PC-3 (cell line): ENCODE measurements around the gene CNIH2. TPM values are rescaled to one million over a fixed set of nuclear protein-coding genes. Genes with fewer than 3 reads are reported as not detected.
"Not testable (repeated sequence)": the region's sequence is repeated elsewhere in the genome, so short reads cannot be mapped to it uniquely, and the experiment has no call there.

Experiments used
- ATAC-seq: fragments of 200-7000 bp; cut with Tn5 transposase; 2 replicates; pipeline ENCODE4 v1.9.1; 2020; ENCODE audit warnings: mild to moderate bottlenecking, moderate library complexity
- BruUV-seq: library from RNA; stranded (reverse); fragments of 400-500 nt; replicated peaks from 2 replicates; lab custom pipeline; 2021; lab: Mats Ljungman, UMichigan
- CTCF ChIA-PET: fragments of 300-600 bp; sonication (Branson Sonifier 250); formaldehyde crosslinking; loops from one replicate; lab custom pipeline; 2022; ENCODE audit warnings: antibody characterized with exemption; lab: Charles Lee
- POLR2A ChIA-PET: fragments of 300-600 bp; sonication (Branson Sonifier 250); formaldehyde crosslinking; loops from one replicate; lab custom pipeline; 2022; ENCODE audit warnings: antibody characterized with exemption; ENCODE audit not compliant: unreplicated experiment; lab: Charles Lee
- DNase-seq: peaks from one replicate; pipeline ENCODE4 v3.0.0-alpha.2; 2015
- H2AFZ ChIP-seq: fragments of 300-600 bp; sonication (generic); 2 replicates; pipeline ENCODE4 v1.6.0; 2016; ENCODE audit warnings: antibody characterized with exemption, low read length
- H3F3A ChIP-seq: fragments of 300-600 bp; sonication (generic); one replicate; pipeline ENCODE4 v1.6.0; 2017; ENCODE audit warnings: antibody characterized with exemption, low read length, control low read depth, mild to moderate bottlenecking; ENCODE audit not compliant: unreplicated experiment
- H3K27ac ChIP-seq: fragments of 300-600 bp; sonication (generic); 2 replicates; pipeline ENCODE4 v1.5.1; 2016; ENCODE audit warnings: mild to moderate bottlenecking, low read length
- H3K27me3 ChIP-seq: fragments of 300-600 bp; sonication (generic); 2 replicates; pipeline ENCODE4 v1.6.1; 2016; ENCODE audit warnings: low read length, mixed read lengths
- H3K36me3 ChIP-seq: fragments of 300-600 bp; sonication (generic); 2 replicates; pipeline ENCODE4 v1.6.1; 2016; ENCODE audit warnings: low read depth, mixed run types, low read length, mixed read lengths
- H3K4me1 ChIP-seq: fragments of 300-600 bp; sonication (generic); 2 replicates; pipeline ENCODE4 v1.5.1; 2016; ENCODE audit warnings: low read length; ENCODE audit not compliant: insufficient read depth
- H3K4me2 ChIP-seq: fragments of 300-600 bp; sonication (generic); 2 replicates; pipeline ENCODE4 v1.6.0; 2016; ENCODE audit warnings: low read length
- H3K4me3 ChIP-seq: fragments of 300-600 bp; sonication (generic); 2 replicates; pipeline ENCODE4 v1.5.1; 2016; ENCODE audit warnings: mild to moderate bottlenecking, low read length, mixed read lengths
- H3K79me2 ChIP-seq: fragments of 300-600 bp; sonication (generic); 2 replicates; pipeline ENCODE4 v1.6.1; 2017; ENCODE audit warnings: low read length, mixed read lengths
- H3K9ac ChIP-seq: fragments of 300-600 bp; sonication (generic); 2 replicates; pipeline ENCODE4 v1.6.0; 2016; ENCODE audit warnings: mild to moderate bottlenecking, low read length
- H3K9me2 ChIP-seq: fragments of 300-600 bp; sonication (generic); replicated peaks from 2 replicates; pipeline ENCODE4 v1.6.1; 2016; ENCODE audit warnings: mixed run types, low read length, mixed read lengths
- H3K9me3 ChIP-seq: fragments of 300-600 bp; sonication (generic); 2 replicates; pipeline ENCODE4 v1.6.1; 2016; ENCODE audit warnings: low read length, mixed read lengths
- H4K20me1 ChIP-seq: fragments of 300-600 bp; sonication (generic); 2 replicates; pipeline ENCODE4 v1.6.1; 2016; ENCODE audit warnings: low read length, mixed read lengths
- CTCF ChIP-seq: fragments of 300-600 bp; sonication (generic); conservative IDR thresholded peaks from 2 replicates; pipeline ENCODE4 v1.5.1; 2017; ENCODE audit warnings: antibody characterized with exemption, low read depth, mild to moderate bottlenecking, low read length
- EZH2 ChIP-seq: fragments of 300-600 bp; sonication (generic); IDR thresholded peaks from one replicate; pipeline ENCODE4 v1.6.1; 2017; ENCODE audit warnings: antibody characterized with exemption, mild to moderate bottlenecking, low read length; ENCODE audit not compliant: unreplicated experiment
- EZH2phosphoT487 ChIP-seq: fragments of 300-600 bp; sonication (generic); IDR thresholded peaks from 2 replicates; pipeline ENCODE4 v1.6.1; 2018; ENCODE audit warnings: mild to moderate bottlenecking, antibody characterized with exemption, low read length, borderline replicate concordance
- intact Hi-C: fragments of 100-400 bp; cut with micrococcal nuclease; formaldehyde crosslinking; loops from 2 replicates; pipeline ENCODE4 v1.9.0; 2023
- total RNA-seq: library from RNA; depleted of rRNA; stranded (reverse); fragments of >200 nt; gene quantifications from 2 replicates; pipeline ENCODE4 v1.2.3, GENCODE V29; 2014

Gene CNIH2
- total RNA-seq, 1 experiment from 2014 or later: 2.2 TPM

GRCh38 chr11:66317322-66317722 lies 39.3 kb downstream of the CNIH2 start:
- H3K36me3 ChIP-seq: no peaks in the 10 kb centered on the region
- intact Hi-C loops: no loop called here
- ChIA-PET CTCF (interaction anchor here (0.6 kb wide), 2 partner anchors 15 to 255 kb away, joined by 4 to 11 read pairs; no protein-coding TSS in a partner anchor), POLR2A (no interaction called here)
- H3K27ac ChIP-seq: no peak overlapping the region
- TF ChIP-seq EZH2: no peak
- H3K4me1 ChIP-seq: peaks cover 5% of the 10 kb centered on the region
- H4K20me1 ChIP-seq: no peaks in the 10 kb centered on the region
- no peak overlapping the region for H3K9ac ChIP-seq
- no peaks in the 10 kb centered on the region for H3F3A ChIP-seq
- ATAC-seq: no peak
- no peak overlapping the region for H3K4me2 ChIP-seq
- H3K9me2 ChIP-seq: no peaks in the 10 kb centered on the region
- no TSS peak for BruUV-seq
- H3K9me3 ChIP-seq: no peaks in the 10 kb centered on the region
- DNase-seq: no peak
- no peaks in the 10 kb centered on the region for H3K27me3 ChIP-seq
- H3K79me2 ChIP-seq: no peaks in the 10 kb centered on the region
- no peak overlapping the region for H3K4me3 ChIP-seq
- H2AFZ ChIP-seq: no peak overlapping the region

- CTCF ChIA-PET: interaction anchor here (0.6 kb wide), 2 partner anchors 16 to 255 kb away, joined by 4 to 11 read pairs; no protein-coding TSS in a partner anchor
- no peak overlapping the region for H3K4me2 ChIP-seq
- H3K9me3 ChIP-seq: no peaks in the 10 kb centered on the region
- H4K20me1 ChIP-seq: no peaks in the 10 kb centered on the region
- POLR2A ChIA-PET: no interaction called here
- H3K36me3 ChIP-seq: no peaks in the 10 kb centered on the region
- H3K27ac ChIP-seq: no peak overlapping the region
- no peak overlapping the region for H2AFZ ChIP-seq
- intact Hi-C loops: no loop called here
- no peak overlapping the region for H3K9ac ChIP-seq
- no TSS peak for BruUV-seq
- H3K27me3 ChIP-seq: no peaks in the 10 kb centered on the region
- H3K4me3 ChIP-seq: no peak overlapping the region
- no peaks in the 10 kb centered on the region for H3K79me2 ChIP-seq
- TF ChIP-seq EZH2 (no peak), EZH2phosphoT487 (no peak), CTCF (no peak)
- peaks cover 4% of the 10 kb centered on the region for H3K4me1 ChIP-seq
- ATAC-seq (no peak), DNase-seq (no peak)
- H3K9me2 ChIP-seq: no peaks in the 10 kb centered on the region
- no peaks in the 10 kb centered on the region for H3F3A ChIP-seq
Measured at GRCh38 chr11:66317723-66318599, 40.0 kb downstream of the CNIH2 start.

GRCh38 chr11:66318600-66318970 lies 40.6 kb downstream of the CNIH2 start:
- no peak overlapping the region for H3K27ac ChIP-seq
- BruUV-seq: no TSS peak
- no peak overlapping the region for H3K4me3 ChIP-seq
- no peaks in the 10 kb centered on the region for H3K27me3 ChIP-seq
- no peaks in the 10 kb centered on the region for H3K36me3 ChIP-seq
- no peak for ATAC-seq
- H3K79me2 ChIP-seq: no peaks in the 10 kb centered on the region
- DNase-seq: no peak
- H3F3A ChIP-seq: no peaks in the 10 kb centered on the region
- CTCF ChIA-PET: no interaction called here
- intact Hi-C loops: no loop called here
- H3K9ac ChIP-seq: no peak overlapping the region
- no peak overlapping the region for H3K4me2 ChIP-seq
- H3K4me1 ChIP-seq: no peaks in the 10 kb centered on the region
- no peaks in the 10 kb centered on the region for H3K9me3 ChIP-seq
- no peaks in the 10 kb centered on the region for H4K20me1 ChIP-seq
- TF ChIP-seq CTCF (no peak), EZH2phosphoT487 (no peak), EZH2 (no peak)
- H2AFZ ChIP-seq: no peak overlapping the region
- POLR2A ChIA-PET: no interaction called here
- H3K9me2 ChIP-seq: no peaks in the 10 kb centered on the region

GRCh38 chr11:66320289-66320688 lies 42.3 kb downstream of the CNIH2 start:
- not testable (repeated sequence) for BruUV-seq, DNase-seq

GRCh38 chr11:66320748-66321147 lies 42.8 kb downstream of the CNIH2 start:
- H3K27ac ChIP-seq, H3K4me3 ChIP-seq, H3K27me3 ChIP-seq, H3K9me3 ChIP-seq, H3K79me2 ChIP-seq, H3K4me2 ChIP-seq, ATAC-seq, intact Hi-C loops, H4K20me1 ChIP-seq, POLR2A ChIA-PET, H2AFZ ChIP-seq, H3K9me2 ChIP-seq, H3K9ac ChIP-seq, H3K4me1 ChIP-seq, H3F3A ChIP-seq, CTCF ChIA-PET, DNase-seq, BruUV-seq, H3K36me3 ChIP-seq: not testable (repeated sequence)

More at GRCh38 chr11:66320289-66320688, 42.3 kb downstream of the CNIH2 start:
- H3K4me2 ChIP-seq, H3K27me3 ChIP-seq, H3K79me2 ChIP-seq, ATAC-seq, H3K4me1 ChIP-seq, H3K9ac ChIP-seq, H3F3A ChIP-seq, H3K27ac ChIP-seq, H4K20me1 ChIP-seq, H3K9me3 ChIP-seq, H2AFZ ChIP-seq, H3K36me3 ChIP-seq, CTCF ChIA-PET, POLR2A ChIA-PET, H3K4me3 ChIP-seq, H3K9me2 ChIP-seq, intact Hi-C loops: not testable (repeated sequence)
